ENCODE results near the gene ZSCAN5A. TPM values are rescaled to one million over a fixed set of nuclear protein-coding genes. Genes with fewer than 3 reads are reported as not detected.
"Not testable (repeated sequence)": the region's sequence is repeated elsewhere in the genome, so short reads cannot be mapped to it uniquely, and the experiment has no call there.

The ZSCAN5A gene, protein sequence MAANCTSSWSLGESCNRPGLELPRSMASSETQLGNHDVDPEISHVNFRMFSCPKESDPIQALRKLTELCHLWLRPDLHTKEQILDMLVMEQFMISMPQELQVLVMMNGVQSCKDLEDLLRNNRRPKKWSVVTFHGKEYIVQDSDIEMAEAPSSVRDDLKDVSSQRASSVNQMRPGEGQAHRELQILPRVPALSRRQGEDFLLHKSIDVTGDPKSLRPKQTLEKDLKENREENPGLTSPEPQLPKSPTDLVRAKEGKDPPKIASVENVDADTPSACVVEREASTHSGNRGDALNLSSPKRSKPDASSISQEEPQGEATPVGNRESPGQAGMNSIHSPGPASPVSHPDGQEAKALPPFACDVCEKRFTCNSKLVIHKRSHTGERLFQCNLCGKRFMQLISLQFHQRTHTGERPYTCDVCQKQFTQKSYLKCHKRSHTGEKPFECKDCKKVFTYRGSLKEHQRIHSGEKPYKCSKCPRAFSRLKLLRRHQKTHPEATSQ
- polyA plus RNA-seq (ENCODE audit: insufficient read length in 3 of 3): 10 to 100 TPM; 12.2 to 21.6 (median 20.3) TPM
- long read RNA-seq, donor 1, partial matches to known transcripts: 0 of 1 reads
- long read RNA-seq, donor 1, other reads (novel, unspliced or antisense): 0 of 1 reads
- long read RNA-seq, donor 2: 0 reads
- long read RNA-seq, donor 3, partial matches to known transcripts: 0 of 5 reads
- long read RNA-seq, donor 3, other reads (novel, unspliced or antisense): 0 of 5 reads
- long read RNA-seq, donor 4: 0 reads
- long read RNA-seq, donor 5, partial matches to known transcripts: 0 of 1 reads
- long read RNA-seq, donor 5, other reads (novel, unspliced or antisense): 0 of 1 reads
- long read RNA-seq, donor 6, partial matches to known transcripts: 0 of 11 reads
- long read RNA-seq, donor 6, other reads (novel, unspliced or antisense): 9 of 11 reads
- long read RNA-seq, donor 7: 0 reads
- long read RNA-seq, donor 8, partial matches to known transcripts: 0 of 1 reads
- long read RNA-seq, donor 8, other reads (novel, unspliced or antisense): 0 of 1 reads
- long read RNA-seq, donor 9, partial matches to known transcripts: 0 of 1 reads
- long read RNA-seq, donor 9, other reads (novel, unspliced or antisense): 0 of 1 reads
- long read RNA-seq, donor 10, partial matches to known transcripts: 0 of 8 reads
- long read RNA-seq, donor 10, other reads (novel, unspliced or antisense): 7 of 8 reads
- long read RNA-seq, donor 11: 0 reads
- long read RNA-seq, donor 12: 0 reads
- long read RNA-seq, donor 13, partial matches to known transcripts: 0 of 2 reads
- long read RNA-seq, donor 13, other reads (novel, unspliced or antisense): 0 of 2 reads
- long read RNA-seq, donor 14, partial matches to known transcripts: 0 of 4 reads
- long read RNA-seq, donor 14, other reads (novel, unspliced or antisense): 0 of 4 reads
- long read RNA-seq, donor 15, partial matches to known transcripts: 0 of 2 reads
- long read RNA-seq, donor 15, other reads (novel, unspliced or antisense): 0 of 2 reads
- long read RNA-seq, donor 16, partial matches to known transcripts: 0 of 4 reads
- long read RNA-seq, donor 16, other reads (novel, unspliced or antisense): 0 of 4 reads

DNA sequence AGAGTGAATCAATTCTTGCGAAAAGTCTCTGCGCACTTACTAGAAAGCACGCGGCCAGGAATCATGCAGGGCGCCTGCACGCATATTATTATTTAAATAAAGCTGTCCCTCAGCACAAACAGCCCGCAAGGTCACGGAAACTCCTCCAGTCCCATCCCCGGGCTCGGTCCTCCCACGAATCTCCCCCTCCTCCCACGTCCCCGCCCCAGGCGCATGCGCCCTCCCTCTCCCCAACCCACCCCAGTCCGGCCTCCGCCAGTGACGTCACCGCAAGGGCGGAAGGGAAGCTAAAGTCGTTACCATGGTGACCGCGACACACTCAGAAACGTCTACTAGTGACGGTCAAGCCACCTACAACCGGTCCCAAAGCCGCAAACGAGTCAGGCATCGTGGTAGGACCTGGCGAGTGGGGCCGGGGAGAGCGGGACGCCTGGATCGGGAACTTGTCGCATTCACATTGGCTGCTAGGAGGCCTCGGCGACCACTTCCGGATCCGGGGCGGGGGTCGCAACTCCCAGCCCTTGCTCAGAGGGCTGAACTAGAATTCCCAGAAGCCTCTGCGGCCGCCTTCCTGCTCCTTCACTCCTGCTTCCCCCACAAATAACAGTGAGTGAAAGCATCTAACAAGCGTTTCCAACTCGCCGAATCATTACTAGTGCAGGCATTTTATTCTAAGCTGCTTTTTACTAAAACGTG lies at the start of gene ZSCAN5A:
Gene ZSCAN5A, minus strand, starts transcription at position 459 of the 696 bp plus-strand sequence. CDS start 89,793 bp downstream, outside the sequence.
- peak; percentile 97 for DNase-seq

DNA sequence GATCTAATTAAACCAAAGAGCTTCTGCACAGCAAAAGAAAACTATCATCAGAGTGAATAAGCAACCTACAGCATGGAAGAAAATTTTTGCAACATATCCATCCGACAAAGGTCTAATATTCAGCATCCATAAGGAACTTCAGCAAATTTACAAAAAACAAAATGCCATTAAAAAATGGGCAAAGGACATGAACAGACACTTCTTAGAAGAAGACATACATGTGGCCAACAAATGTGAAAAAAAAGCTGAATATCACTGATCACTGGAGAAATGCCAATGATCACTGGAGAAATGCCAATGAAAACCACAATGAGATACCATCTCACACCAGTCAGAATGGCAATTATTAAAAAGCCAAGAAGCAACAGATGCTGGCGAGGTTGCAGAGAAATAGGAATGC lies 46.2 kb upstream of the ZSCAN5A start:
- no peak for DNase-seq

GRCh38 chr19:56356944-56357343 lies 42.3 kb upstream of the ZSCAN5A start:
- no peak for DNase-seq

DNA sequence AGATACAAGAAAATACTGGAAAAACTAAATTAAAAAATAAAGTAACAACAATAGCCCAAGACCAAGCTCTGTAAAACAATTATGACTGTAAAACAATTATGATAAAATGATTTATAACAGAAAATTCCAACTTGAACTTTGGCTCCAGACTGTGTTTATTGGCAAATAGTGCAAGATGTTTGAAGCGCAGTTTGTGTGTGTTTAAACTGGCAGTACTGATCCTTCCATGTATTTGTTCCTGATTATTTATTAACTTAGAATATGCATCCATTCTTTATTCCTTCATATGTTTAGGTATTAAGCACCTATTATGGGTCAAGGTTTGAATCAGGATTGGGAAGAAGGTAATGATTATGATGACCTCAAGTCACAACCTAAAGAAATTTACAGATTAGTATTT lies 40.9 kb upstream of the ZSCAN5A start:
- no peak for DNase-seq

GRCh38 chr19:56351208-56351607 lies 36.6 kb upstream of the ZSCAN5A start:
- DNase-seq: no peak

GRCh38 chr19:56350416-56351045 lies 35.9 kb upstream of the ZSCAN5A start:
- peak; percentile 72 for DNase-seq

GRCh38 chr19:56348289-56348877 lies 33.7 kb upstream of the ZSCAN5A start:
- no peak for DNase-seq

- DNase-seq: no peak
These were observed 32.6 kb upstream of the ZSCAN5A start for GRCh38 chr19:56347163-56347778.

GRCh38 chr19:56341948-56342347 lies 27.3 kb upstream of the ZSCAN5A start:
- DNase-seq: no peak

GRCh38 chr19:56339031-56339430 lies 24.4 kb upstream of the ZSCAN5A start:
- not testable (repeated sequence) for DNase-seq

GRCh38 chr19:56337077-56337476 lies 22.4 kb upstream of the ZSCAN5A start:
- DNase-seq: not testable (repeated sequence)

GRCh38 chr19:56335371-56335770 lies 20.7 kb upstream of the ZSCAN5A start:
- not testable (repeated sequence) for DNase-seq

DNA sequence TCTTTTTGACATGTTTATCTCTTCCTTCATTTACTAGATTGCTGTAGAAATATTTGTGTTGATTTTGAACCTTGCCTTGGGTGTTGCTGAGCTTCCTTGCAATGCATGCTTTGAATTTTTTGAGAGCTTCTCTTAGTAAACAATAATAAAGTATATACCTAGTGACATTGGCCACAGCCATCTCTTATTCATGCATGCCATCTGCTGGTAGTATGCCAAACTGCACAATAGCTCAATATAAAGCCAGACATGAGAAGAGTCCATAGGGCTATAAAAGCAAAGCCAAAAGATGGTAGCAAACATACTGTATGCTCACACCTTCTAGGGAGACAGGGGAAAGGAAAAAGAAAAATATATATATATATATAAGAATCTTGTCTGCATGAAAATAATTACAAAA lies 18.9 kb upstream of the ZSCAN5A start:
- peak; percentile 33 for DNase-seq

- DNase-seq: no peak
These were observed 18.1 kb upstream of the ZSCAN5A start for GRCh38 chr19:56332695-56333094.

- DNase-seq: no peak
These were observed 9.8 kb upstream of the ZSCAN5A start for GRCh38 chr19:56324436-56324835.

GRCh38 chr19:56321989-56322440 lies 7.4 kb upstream of the ZSCAN5A start:
- no peak for DNase-seq

DNA sequence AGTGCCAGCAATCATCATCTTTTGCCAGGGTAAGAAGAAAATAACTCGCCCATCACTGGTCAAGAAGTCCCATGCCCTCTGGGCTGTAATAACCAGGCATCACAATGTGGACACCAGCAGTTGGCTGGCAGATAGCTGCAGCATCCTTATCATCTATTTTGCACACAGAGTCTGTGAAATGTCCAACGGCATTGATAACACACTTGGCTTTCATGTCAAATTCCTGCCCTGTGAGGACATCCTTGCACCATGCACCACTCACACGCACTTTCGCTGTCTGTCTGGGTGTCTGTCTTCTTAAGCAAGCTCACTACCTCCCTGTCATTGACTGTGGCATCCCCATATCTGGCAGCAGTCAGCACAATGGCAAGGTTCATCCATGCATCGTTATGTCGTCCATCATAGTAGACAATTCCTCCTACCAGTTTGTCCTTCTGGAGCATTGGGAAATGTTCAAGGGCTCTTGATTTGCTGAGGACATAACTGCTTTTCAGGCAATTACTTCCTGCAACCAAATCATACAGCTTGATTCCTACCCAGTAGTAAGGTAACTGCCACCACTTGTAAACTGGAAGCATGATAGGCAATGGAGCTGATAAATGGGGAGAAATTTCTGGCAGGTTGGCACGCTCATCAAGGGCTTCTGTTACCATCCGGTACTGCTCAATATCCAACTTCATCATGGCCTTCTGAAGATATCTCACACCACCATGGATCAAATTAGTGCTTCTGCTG lies 6.8 kb upstream of the ZSCAN5A start:
- no peak for DNase-seq

DNA sequence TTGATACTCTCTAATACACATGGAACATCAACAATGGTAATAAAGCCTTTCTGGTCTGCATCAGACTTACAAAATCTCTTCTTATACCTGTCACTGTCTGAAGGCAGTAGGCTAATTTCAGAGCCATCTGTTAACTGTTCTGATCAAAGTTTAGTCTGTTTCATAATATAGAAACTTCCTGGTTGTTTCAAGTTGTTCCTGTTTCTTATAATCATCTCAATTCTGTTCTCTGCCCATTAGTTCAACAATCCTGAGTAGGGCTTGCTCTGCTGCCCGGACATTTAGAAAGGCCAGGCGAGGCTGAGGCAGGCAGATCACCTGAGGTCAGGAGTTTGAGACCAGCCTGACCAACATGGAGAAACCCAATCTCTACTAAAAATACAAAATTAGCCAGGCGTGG lies 5.4 kb upstream of the ZSCAN5A start:
- no peak for DNase-seq
